GM12875 (cell line): Measurements from ENCODE around the gene ELMO1.

Experiments used
- H3K4me3 ChIP-seq: one replicate; pipeline ENCODE4 v1.5.1; 2011; ENCODE audit warnings: low read depth, low read length, control low read depth
- CTCF ChIP-seq: IDR thresholded peaks from 2 replicates; pipeline ENCODE4 v1.5.1; 2011; ENCODE audit warnings: low read depth, mild to moderate bottlenecking, control low read depth, inconsistent platforms, low read length, moderate library complexity, borderline replicate concordance; ENCODE audit not compliant: insufficient read depth

The ELMO1 gene

GRCh38 chr7:37482505-37482904 is 33.8 kb upstream of the ELMO1 start:
- TF ChIP-seq CTCF, result no peak
- no peak overlapping the region for H3K4me3 ChIP-seq

- TF ChIP-seq CTCF, result no peak
Observed at GRCh38 chr7:37481722-37482288, 33.1 kb upstream of the ELMO1 start.

GRCh38 chr7:37481154-37481553 is 32.5 kb upstream of the ELMO1 start:
- H3K4me3 ChIP-seq, result no peak overlapping the region
- TF ChIP-seq CTCF, result no peak

More at GRCh38 chr7:37481722-37482288, 33.1 kb upstream of the ELMO1 start:
- no peak overlapping the region for H3K4me3 ChIP-seq

GRCh38 chr7:37480041-37481031 is 31.7 kb upstream of the ELMO1 start:
- H3K4me3 ChIP-seq, result no peak overlapping the region
- no peak for TF ChIP-seq CTCF

- no peak overlapping the region for H3K4me3 ChIP-seq
- TF ChIP-seq CTCF, result no peak
Observed at GRCh38 chr7:37476881-37477450, 28.3 kb upstream of the ELMO1 start.

- TF ChIP-seq CTCF, result no peak
- no peak overlapping the region for H3K4me3 ChIP-seq
Observed at GRCh38 chr7:37476428-37476827, 27.8 kb upstream of the ELMO1 start.
